Natural killer cell (primary cell): ENCODE data around the gene IL18. TPM values are rescaled to one million over a fixed set of nuclear protein-coding genes. Genes with fewer than 3 reads are reported as not detected.

Experiments used
- ATAC-seq, 3 donors: fragments of 150-1000 bp in 2 of 3; fragments of 200-7000 bp in 1 of 3; cut with Tn5 transposase; 1 replicate in 1 of 3; 2 replicates in 2 of 3; pipeline ENCODE4 v1.10.0; 2021; ENCODE audit warnings: mild to moderate bottlenecking in 2 of 3, moderate library complexity in 2 of 3
- DNase-seq, 2 donors: peaks; one replicate each; pipeline versions ENCODE4 v3.0.0 to v3.0.0-alpha.2; 2013 to 2021; ENCODE audit warnings: mixed read lengths in 1 of 2
- H3K27ac ChIP-seq: one replicate; pipeline ENCODE4 v1.5.1; 2013; ENCODE audit warnings: mild to moderate bottlenecking, low read length
- H3K27me3 ChIP-seq: one replicate; pipeline ENCODE4 v1.6.1; 2013; ENCODE audit warnings: low read length; ENCODE audit not compliant: control insufficient read depth, insufficient read depth
- H3K36me3 ChIP-seq: one replicate; pipeline ENCODE4 v1.6.1; 2013; ENCODE audit warnings: low read length; ENCODE audit not compliant: control insufficient read depth, insufficient read depth
- H3K4me1 ChIP-seq: one replicate; pipeline ENCODE4 v1.6.1; 2013; ENCODE audit warnings: low read length; ENCODE audit not compliant: control insufficient read depth, insufficient read depth
- H3K4me3 ChIP-seq: one replicate; pipeline ENCODE4 v1.5.1; 2013; ENCODE audit warnings: low read length
- H3K9me3 ChIP-seq: one replicate; pipeline ENCODE4 v1.6.1; 2013; ENCODE audit warnings: low read length; ENCODE audit not compliant: control insufficient read depth, insufficient read depth
- H3K27ac Mint-ChIP-seq, 2 donors: one replicate each; pipeline ENCODE4 v1.8.0; 2022; ENCODE audit warnings: mild to moderate bottlenecking in 2 of 2, mixed read lengths in 2 of 2, moderate library complexity in 1 of 2
- H3K27me3 Mint-ChIP-seq, 2 donors: one replicate each; pipeline ENCODE4 v1.8.0; 2022; ENCODE audit warnings: low read depth in 2 of 2, mixed read lengths in 2 of 2
- H3K36me3 Mint-ChIP-seq: one replicate; pipeline ENCODE4 v1.8.0; 2022; ENCODE audit warnings: mixed read lengths
- H3K4me1 Mint-ChIP-seq, 2 donors: one replicate each; pipeline ENCODE4 v1.8.0; 2022; ENCODE audit warnings: mixed read lengths in 2 of 2
- H3K4me3 Mint-ChIP-seq: one replicate; pipeline ENCODE4 v1.8.0; 2022; ENCODE audit warnings: mild to moderate bottlenecking, moderate library complexity, mixed read lengths
- H3K9me3 Mint-ChIP-seq, 2 donors: one replicate each; pipeline ENCODE4 v1.8.0; 2022; ENCODE audit warnings: mixed read lengths in 2 of 2
- WGBS: methylation state at CpG from one replicate; pipeline ENCODE4 v1.1.7; 2013; ENCODE audit warnings: missing lambda C conversion rate; ENCODE audit not compliant: insufficient coverage; 5-methylcytosine and 5-hydroxymethylcytosine counted together
- intact Hi-C: fragments of 100-400 bp; cut with micrococcal nuclease; formaldehyde crosslinking; loops from one replicate; pipeline ENCODE4 v1.14.2; 2022
- total RNA-seq, 4 donors: library from RNA; stranded (reverse); fragments of 120-200 nt in 1 of 4; gene quantifications; one replicate each; pipeline versions ENCODE4 v1.2.3 to v1.2.4, GENCODE V29; 2013 to 2022
- TF ChIP-seq, protein P1 (sequence below): fragments of 200-600 bp; IDR thresholded peaks from one replicate; pipeline ENCODE4 v1.8.0; 2022; ENCODE audit warnings: antibody characterized with exemption

IL18 gene
- total RNA-seq, 3 donors from 2014 or later (not counting 1 experiment from before 2014, with no cell fraction given): 9.3 to 13.8 (median 10.7) TPM

DNA sequence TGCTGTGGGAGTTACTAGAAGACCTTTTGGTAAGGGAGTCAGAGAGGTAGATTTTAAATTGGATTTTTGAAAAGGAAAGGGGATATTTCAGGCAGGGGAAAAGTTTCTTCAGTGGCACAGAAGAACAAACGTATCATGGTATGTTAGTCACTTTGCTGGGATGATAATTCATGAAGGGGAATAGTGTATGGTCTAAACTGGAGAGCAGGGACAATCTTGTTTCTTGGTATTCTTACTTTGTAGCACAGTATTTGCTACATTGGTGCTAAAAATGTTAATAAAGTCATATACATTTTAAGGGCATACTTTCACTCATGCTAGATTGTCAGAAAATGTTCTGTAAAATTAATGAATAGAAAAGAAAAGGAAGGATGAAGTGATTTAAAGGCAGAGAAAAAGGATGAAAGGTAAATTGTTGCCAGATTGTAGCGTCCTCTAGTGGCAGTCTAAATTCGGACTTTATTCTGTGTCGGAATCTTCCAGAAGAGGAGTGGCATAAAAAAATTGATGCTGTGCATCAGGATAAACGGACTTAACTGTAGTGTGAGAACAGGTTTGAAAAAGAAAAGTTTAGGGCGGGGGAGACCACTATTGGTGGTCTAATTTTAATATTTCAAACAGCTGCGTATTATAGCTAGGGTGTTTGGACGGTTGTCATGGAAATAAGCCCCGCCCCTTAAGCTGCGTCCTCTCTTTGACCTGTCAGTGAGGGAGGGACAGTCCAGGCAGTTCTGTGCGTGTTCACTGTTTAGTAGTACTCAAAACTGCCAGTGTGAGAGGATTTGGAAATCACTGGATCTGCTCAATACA is 11.1 kb upstream of the IL18 start, which contains the start of gene BCO2:
TSS of gene BCO2 (plus strand) at position 724 of the 810 bp plus-strand sequence. CDS start 90 bp downstream, outside the sequence.
- H3K27ac ChIP-seq: no peak within 1 kb of the TSS
- peaks cover 19% of the 10 kb centered on the region for H3K4me1 ChIP-seq
- DNase-seq (peak; percentile 56 to 62), ATAC-seq (peak; percentile 86 to 91 (median 87))
- Mint-ChIP-seq H3K4me1 (peaks cover 42 to 45% of the 10 kb centered on the region in 2 donors), H3K36me3 (no peaks in the 10 kb centered on the region), H3K27me3 (peaks cover 5 to 12% of the 10 kb centered on the region in 2 donors), H3K27ac (peak within 1 kb of the TSS; percentile 47 to 74), H3K9me3 (no peaks in the 10 kb centered on the region), H3K4me3 (peak within 1 kb of the TSS; percentile 62)
- TF ChIP-seq, protein P1, sequence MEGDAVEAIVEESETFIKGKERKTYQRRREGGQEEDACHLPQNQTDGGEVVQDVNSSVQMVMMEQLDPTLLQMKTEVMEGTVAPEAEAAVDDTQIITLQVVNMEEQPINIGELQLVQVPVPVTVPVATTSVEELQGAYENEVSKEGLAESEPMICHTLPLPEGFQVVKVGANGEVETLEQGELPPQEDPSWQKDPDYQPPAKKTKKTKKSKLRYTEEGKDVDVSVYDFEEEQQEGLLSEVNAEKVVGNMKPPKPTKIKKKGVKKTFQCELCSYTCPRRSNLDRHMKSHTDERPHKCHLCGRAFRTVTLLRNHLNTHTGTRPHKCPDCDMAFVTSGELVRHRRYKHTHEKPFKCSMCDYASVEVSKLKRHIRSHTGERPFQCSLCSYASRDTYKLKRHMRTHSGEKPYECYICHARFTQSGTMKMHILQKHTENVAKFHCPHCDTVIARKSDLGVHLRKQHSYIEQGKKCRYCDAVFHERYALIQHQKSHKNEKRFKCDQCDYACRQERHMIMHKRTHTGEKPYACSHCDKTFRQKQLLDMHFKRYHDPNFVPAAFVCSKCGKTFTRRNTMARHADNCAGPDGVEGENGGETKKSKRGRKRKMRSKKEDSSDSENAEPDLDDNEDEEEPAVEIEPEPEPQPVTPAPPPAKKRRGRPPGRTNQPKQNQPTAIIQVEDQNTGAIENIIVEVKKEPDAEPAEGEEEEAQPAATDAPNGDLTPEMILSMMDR: peak; percentile 82
- H3K27me3 ChIP-seq: no peaks in the 10 kb centered on the region
- 11% methylated on average over 11 of the region's 11 CpGs for WGBS
- no peak within 1 kb of the TSS for H3K4me3 ChIP-seq
- H3K36me3 ChIP-seq: no peaks in the 10 kb centered on the region
- H3K9me3 ChIP-seq: no peaks in the 10 kb centered on the region
- intact Hi-C loops: loop anchor here (1.0 kb wide), 1 partner anchor 62 kb away; no protein-coding TSS in a partner anchor

DNA sequence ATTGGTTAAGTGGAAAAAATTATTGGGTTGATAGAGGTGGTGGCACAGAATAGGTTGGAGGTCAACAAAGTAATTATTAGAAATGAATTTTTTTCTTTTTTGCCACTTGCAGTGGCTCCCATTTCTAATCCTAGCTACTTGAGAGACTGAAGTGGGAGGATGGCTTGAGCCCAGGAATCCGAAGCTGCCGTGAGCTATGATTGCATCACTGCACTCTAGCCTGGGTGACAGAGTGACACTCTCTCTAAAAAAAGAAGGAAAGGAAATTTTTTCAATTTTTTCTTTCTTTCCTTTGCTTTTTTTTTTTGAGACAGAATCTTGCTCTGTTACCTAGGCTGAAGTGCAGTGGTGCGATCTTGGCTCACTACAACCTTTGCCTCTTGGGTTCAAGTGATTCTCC is 9.3 kb upstream of the IL18 start:
- Mint-ChIP-seq H3K9me3 (no peaks in the 10 kb centered on the region), H3K4me3 (no peak overlapping the region), H3K27ac (no peak overlapping the region), H3K4me1 (peaks cover 27 to 30% of the 10 kb centered on the region in 2 donors), H3K36me3 (no peaks in the 10 kb centered on the region), H3K27me3 (peaks cover 5 to 12% of the 10 kb centered on the region in 2 donors)
- no peaks in the 10 kb centered on the region for H3K36me3 ChIP-seq
- H3K27me3 ChIP-seq: no peaks in the 10 kb centered on the region
- no peak overlapping the region for H3K27ac ChIP-seq
- no peak for DNase-seq
- no peak for ATAC-seq
- intact Hi-C loops: no loop called here
- 100% methylated on average over 3 of the region's 3 CpGs for WGBS
- no peak overlapping the region for H3K4me3 ChIP-seq
- TF ChIP-seq, protein P1: no peak
- H3K9me3 ChIP-seq: no peaks in the 10 kb centered on the region
- peaks cover 11% of the 10 kb centered on the region for H3K4me1 ChIP-seq

DNA sequence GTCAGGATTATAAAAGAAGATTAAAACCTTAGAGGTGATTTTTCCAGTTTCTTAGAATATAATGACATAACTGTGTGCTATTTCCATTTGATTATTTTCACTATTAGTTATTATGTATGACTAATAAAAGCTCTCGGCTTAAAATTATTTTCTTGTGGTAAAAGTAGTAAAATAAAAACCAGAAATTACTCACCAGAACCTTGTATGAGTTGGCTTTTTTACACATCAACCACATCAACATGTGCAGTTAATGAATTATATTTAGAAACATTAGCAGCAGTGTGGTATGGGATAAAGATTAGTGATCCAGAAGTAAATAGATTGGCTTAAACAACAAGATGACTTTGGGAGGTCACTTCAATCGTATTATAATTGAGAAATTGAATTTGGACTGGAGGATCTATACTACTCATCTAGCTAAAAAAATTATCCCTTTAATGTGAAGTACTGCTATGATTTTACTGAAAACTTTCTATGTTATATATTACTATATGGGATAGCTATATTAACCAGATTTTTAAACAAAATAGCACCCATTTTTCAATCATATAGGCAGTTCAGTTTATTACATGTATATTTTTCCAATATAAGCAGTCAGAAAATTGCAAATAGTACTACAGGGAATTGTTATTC is 8.6 kb upstream of the IL18 start:
- Mint-ChIP-seq H3K4me3 (no peak overlapping the region), H3K27ac (no peak overlapping the region), H3K27me3 (peaks cover 5 to 12% of the 10 kb centered on the region in 2 donors), H3K36me3 (no peaks in the 10 kb centered on the region), H3K4me1 (peaks cover 20 to 23% of the 10 kb centered on the region in 2 donors), H3K9me3 (no peaks in the 10 kb centered on the region)
- WGBS: no CpG with 5 or more reads among the region's 2 CpGs
- TF ChIP-seq, protein P1: no peak
- no peaks in the 10 kb centered on the region for H3K27me3 ChIP-seq
- no peaks in the 10 kb centered on the region for H3K36me3 ChIP-seq
- no peak overlapping the region for H3K27ac ChIP-seq
- H3K4me1 ChIP-seq: peaks cover 6% of the 10 kb centered on the region
- H3K4me3 ChIP-seq: no peak overlapping the region
- no peak for DNase-seq
- no peak for ATAC-seq
- H3K9me3 ChIP-seq: no peaks in the 10 kb centered on the region
- intact Hi-C loops: no loop called here
